Adrenal gland (tissue), 5 donors: ENCODE measurements around the gene SPECC1L.

Source experiments
- POLR2A ChIP-seq, 2 donors: fragments of 450-650 bp; IDR thresholded peaks; one replicate each; pipeline ENCODE4 v1.6.1; 2017; ENCODE audit warnings: antibody characterized with exemption in 2 of 2, mild to moderate bottlenecking in 2 of 2, moderate library complexity in 1 of 2
- TF ChIP-seq, protein P1 (sequence below), 6 experiments: fragments of 450-650 bp in 4 of 6; fragments of 200-600 bp in 2 of 6; sonication (generic) in 1 of 6; IDR thresholded peaks; 1 replicate in 5 of 6; 2 replicates in 1 of 6; pipeline versions ENCODE4 v1.5.1 to v1.8.0; 2016 to 2021; ENCODE audit warnings: antibody characterized with exemption in 6 of 6, mild to moderate bottlenecking in 2 of 6, moderate library complexity in 1 of 6
- donor health status: DM: no; HTN: no; CAD: no.

DNA sequence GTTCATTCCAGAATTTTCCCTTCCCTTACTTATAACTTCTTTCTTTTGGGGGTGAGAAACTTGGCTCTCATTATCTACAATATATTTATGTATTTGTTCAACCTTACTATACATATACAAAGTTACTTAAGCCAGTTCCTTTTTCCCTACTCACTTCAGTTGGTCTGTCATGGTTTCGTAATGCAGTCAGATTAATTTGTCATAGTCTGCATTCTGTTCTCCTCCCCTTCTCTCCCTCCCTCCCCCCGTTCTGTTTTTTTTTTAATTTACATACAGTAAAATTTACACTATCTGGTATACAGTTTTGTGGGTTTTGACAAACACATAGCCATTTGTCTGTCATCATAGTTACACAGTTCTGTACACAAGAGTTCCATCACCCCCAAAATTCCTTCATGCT is 84.9 kb downstream of the SPECC1L start:
- TF ChIP-seq, protein P1, sequence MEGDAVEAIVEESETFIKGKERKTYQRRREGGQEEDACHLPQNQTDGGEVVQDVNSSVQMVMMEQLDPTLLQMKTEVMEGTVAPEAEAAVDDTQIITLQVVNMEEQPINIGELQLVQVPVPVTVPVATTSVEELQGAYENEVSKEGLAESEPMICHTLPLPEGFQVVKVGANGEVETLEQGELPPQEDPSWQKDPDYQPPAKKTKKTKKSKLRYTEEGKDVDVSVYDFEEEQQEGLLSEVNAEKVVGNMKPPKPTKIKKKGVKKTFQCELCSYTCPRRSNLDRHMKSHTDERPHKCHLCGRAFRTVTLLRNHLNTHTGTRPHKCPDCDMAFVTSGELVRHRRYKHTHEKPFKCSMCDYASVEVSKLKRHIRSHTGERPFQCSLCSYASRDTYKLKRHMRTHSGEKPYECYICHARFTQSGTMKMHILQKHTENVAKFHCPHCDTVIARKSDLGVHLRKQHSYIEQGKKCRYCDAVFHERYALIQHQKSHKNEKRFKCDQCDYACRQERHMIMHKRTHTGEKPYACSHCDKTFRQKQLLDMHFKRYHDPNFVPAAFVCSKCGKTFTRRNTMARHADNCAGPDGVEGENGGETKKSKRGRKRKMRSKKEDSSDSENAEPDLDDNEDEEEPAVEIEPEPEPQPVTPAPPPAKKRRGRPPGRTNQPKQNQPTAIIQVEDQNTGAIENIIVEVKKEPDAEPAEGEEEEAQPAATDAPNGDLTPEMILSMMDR (IDR thresholded peaks at IDR 0.05), result no peak
- TF ChIP-seq POLR2A (IDR thresholded peaks at IDR 0.05), result no peak
